GM21447 (cell line): ENCODE measurements around the gene LMX1B.

Source experiments
- ATAC-seq: cut with Tn5 transposase; IDR thresholded peaks from one replicate; pipeline ENCODE4 v1.9.1; 2021; ENCODE audit not compliant: unreplicated experiment

Gene LMX1B

GRCh38 chr9:126630458-126631237 lies 16.9 kb downstream of the LMX1B start:
- no peak for ATAC-seq

DNA sequence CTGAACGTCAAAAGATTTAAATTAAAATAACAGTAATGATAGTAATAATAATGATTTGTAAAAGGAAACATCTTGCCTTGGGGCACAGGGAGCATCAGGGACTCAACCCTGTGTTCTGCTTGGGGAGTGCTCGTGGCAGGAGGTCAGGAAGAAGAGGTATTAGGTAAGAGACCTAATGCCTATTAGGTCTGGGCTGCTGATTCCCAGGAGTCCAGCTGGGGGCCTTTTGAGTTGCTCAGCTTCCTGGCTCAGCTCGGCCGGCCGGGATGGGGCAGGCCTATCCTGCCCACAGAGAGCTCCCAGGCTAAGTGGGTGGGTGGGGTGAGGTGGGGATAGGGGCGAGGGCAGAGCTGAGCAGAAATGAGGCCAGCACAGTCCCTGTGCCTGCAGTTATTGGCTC lies 17.5 kb downstream of the LMX1B start:
- no peak for ATAC-seq

DNA sequence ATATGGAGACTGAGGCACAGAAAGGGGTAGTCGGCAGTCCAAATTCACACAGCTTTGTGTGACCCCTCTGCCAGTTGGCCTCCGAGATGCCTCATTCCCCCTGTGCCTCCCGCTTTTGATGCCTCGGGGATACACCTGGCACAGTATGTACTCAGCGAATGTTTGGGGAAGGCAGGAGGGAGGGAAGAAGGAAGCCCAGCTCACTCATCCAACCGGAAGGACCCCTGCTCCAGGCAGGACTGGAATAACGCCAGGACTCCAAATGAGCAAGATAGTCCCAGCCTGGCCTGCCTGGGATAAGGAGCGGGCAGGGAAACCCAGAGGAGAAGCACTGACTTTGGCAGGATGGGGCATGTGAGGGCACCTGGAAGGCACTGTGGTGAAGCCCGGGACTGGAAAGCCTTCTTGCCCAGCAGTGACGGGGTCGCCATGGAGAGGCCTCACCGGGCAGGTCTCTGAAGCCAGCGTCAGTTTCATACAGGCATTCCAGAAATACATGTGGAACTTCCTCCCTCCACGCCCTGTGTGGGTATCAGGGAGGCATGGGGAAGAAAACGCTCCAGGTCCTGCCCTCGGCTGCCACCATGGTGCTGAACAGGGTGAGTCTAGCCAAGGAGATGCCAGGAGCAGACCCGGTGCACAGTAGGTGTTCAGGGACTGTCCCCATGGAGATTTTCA lies 20.3 kb downstream of the LMX1B start:
- no peak for ATAC-seq

- ATAC-seq: no peak
These were observed 21.3 kb downstream of the LMX1B start for GRCh38 chr9:126635061-126635460.

DNA sequence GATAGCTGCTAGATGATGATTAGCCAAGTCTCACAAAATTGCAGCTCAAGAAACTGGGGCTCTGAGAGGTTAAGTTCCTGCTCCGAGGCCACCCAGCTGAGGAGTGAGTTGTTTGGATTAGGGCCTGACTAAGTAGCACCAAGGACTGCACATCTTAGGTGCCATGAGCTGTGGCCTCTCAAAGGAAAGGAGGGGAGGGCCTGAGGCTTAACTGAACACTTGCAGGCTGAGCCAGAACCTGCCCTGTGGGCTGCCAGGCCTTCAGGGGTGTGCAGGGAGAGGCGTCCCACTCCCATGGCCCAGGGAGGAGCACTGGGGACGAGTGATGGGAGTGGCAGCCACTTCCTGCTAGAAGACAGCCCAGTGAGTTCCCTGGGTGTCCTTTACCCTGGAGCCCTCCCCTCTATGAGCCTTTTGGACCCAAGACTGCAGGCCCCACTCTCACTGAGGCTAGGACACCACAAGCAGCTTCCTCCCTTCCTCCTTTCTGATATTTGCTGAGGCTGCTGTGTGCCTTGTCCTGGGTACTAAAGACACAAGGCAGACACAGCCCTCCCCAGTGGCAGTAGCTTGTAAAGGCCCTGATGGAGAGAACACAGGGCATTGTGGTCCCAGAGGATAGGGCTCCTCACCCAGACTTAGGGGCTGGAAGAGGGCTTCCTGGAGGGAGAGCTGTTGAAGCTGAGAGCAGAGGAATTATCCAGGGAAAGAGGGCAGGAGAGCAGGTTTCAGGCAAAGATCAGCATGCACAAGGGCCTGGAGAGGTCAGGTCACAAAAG lies 22.1 kb downstream of the LMX1B start:
- no peak for ATAC-seq

- no peak for ATAC-seq
These were observed 23.5 kb downstream of the LMX1B start for GRCh38 chr9:126636983-126637798.

GRCh38 chr9:126638571-126639132 lies 24.9 kb downstream of the LMX1B start:
- no peak for ATAC-seq

DNA sequence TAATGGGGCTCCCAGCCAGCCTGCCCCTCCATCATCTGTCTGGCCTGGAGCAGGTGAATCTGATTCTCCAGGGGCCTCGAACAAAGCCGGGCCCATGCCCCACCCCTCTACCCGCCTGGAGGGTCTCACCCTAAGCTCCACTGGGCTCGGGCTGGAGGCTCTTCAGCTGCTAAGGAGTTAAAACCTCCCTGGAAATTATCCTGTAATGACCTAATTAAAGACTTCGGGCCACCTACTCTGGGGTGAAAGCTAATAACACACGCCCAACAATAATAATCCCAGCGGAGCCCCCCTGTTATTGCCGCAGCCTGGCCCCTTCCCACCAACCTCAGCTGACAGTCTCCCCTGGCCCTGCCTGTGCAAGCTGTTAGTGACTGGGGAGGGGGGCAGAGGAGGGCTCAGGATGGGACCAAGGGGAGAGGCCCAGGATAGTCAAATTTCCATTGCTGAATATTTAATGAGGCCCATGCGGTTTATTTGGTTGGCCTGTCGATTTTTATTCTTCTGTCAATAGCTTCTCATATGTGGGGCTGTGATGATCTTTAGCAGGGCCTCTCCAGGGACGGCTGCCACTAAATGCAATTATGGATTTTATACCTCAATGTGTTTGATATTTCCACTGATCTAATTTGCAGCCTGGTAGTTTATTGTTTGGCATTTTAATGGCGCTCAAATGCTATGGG lies 25.7 kb downstream of the LMX1B start:
- no peak for ATAC-seq

- no peak for ATAC-seq
These were observed 27.6 kb downstream of the LMX1B start for GRCh38 chr9:126641118-126641851.

DNA sequence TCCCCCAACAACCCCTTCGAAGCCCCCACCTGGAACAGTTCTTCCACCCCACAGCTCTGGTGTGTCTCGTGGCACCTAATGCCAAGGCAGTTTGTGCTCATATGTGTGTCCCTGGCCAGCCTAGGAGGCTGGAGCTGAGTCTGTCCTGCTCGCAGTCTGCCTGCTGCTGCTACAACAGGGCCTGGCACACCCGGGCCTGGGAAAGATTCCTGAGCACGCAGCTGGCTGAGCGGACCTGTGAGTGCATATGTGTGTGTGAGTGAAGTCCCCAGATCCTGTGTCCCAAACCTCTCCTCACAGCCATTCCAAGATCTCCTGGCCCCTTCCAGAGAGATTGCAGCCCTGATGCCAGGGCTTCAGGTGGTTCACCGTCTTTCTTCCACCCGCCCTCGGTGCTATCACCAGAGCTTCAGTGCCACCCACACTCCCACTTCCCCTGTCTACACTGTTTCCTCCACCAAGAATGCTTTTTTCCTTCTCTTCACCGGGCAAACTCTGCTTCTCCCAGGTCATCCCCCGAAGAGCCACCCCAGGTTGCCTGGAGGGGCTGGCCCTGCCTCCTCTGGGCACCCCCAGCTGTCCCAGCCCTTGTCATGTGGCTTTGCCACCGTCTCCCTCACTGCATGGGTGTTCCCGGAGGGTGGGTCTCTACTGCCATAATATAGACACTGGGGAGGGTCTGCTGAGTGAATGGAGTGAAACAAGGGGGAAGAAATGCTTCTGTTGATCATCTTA lies 28.4 kb downstream of the LMX1B start:
- no peak for ATAC-seq

- no peak for ATAC-seq
These were observed 29.1 kb downstream of the LMX1B start for GRCh38 chr9:126642839-126643238.

GRCh38 chr9:126643945-126644527 lies 30.3 kb downstream of the LMX1B start:
- ATAC-seq: no peak

- no peak for ATAC-seq
These were observed 32.4 kb downstream of the LMX1B start for GRCh38 chr9:126646162-126646561.

- ATAC-seq: no peak
These were observed 34.1 kb downstream of the LMX1B start for GRCh38 chr9:126647585-126648411.

DNA sequence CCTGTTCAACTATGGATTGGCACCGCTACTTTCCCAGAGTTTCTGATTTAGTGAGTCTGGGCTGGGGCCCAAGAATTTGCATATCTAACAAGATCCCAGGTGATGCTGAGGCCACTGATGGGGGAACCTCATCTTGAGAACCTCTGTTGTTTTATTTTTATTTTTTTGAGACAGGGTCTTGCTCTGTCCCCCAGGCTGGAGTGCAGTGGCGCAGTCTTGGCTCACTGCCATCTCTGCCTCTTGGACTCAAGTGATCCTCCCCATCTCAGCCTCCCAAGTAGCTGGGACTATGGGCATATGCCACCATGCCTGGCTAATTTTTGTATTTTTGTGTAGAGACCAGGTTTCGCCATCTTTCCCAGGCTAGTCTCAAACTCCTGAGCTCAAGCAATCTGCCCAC lies 35.7 kb downstream of the LMX1B start:
- ATAC-seq: no peak

DNA sequence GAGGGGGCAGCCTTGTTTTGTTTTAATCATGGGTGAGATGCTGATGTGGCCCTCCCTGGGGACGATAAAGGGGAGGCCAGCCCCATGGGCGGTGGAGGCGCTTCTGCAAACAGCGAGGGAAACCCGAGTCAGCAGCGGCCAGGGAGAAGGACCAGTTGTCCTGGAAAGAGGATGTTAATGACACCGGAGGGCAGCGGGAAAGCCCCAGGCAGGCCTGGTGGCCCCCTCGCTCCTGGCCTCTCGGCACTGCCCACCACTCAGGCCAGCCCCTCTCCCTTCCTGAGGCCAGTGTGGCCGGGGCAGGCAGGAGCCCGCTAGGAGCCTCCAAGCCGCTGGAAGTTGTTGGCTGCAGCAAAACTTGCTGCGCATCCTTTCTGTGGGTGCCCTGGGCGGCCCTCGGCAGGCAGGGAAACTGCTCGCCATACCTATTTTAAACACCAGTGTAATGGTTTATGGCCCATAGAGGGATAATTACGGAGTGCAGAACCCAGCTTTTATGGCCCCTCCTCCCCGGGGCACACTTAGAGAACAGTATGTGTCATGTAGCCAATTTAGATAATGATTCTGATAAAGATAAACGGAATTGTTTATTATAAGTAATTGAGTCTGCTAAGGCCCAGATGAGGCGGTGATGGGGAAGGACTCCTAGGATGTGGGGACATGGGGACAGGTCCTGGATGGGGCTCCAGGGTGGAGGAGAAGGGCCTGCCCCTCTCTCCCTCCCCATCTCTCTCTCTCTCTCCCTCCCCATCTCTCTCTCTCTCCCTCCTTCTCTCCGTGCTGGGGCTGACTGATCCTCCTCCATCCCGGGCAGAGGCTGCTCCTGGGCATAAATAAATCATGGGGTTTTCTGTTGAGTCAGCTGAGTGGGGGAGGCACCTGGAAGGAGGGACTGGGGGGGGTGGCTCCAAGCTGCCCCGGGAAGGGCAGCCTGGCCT lies 36.9 kb downstream of the LMX1B start:
- ATAC-seq: no peak
